ENCODE results near the gene MLYCD.

Gene MLYCD

DNA sequence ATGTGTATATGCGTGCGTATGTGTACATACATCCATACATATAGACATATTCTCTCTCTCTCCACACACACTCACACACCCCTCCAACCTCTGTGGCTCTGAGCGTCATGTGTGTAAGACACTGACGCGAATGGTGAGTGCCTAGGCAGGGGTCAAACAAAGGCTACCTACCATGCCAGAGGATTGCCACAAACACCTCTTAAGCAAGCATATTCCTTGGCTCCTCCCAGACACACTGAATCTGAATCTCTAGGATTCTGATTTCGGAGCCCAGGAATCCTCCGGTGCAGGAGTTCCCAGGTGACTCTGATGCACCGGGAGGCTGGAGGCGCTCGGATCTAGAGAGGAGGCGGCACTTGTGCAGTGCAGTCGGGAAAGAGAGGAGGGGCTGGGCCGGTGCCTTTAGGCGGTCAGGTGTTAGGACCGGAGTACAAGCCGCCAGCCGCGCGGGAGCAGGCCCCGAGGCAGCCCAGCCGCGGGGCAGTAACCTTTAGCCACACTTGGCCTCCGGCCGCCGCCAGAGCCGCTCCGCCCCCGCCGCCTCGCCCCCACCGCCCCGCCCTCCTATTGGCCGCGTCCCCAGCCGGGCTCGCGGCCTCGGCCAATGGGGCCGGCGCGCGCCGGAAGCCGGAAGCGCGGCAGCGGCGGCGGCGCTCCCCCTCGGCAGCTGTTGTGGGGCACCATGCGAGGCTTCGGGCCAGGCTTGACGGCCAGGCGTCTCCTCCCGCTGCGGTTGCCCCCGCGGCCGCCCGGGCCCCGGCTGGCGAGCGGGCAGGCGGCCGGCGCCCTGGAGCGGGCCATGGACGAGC, at the start of gene MLYCD:
Gene MLYCD, plus strand, starts transcription at position 653 of the 809 bp plus-strand sequence. Its CDS starts 30 bp downstream, at position 683.
- ChIA-PET POLR2A (ENCODE audit: low non-redundant PET) (no interaction called here), CTCF (no interaction called here)
- TF ChIP-seq, protein P1, sequence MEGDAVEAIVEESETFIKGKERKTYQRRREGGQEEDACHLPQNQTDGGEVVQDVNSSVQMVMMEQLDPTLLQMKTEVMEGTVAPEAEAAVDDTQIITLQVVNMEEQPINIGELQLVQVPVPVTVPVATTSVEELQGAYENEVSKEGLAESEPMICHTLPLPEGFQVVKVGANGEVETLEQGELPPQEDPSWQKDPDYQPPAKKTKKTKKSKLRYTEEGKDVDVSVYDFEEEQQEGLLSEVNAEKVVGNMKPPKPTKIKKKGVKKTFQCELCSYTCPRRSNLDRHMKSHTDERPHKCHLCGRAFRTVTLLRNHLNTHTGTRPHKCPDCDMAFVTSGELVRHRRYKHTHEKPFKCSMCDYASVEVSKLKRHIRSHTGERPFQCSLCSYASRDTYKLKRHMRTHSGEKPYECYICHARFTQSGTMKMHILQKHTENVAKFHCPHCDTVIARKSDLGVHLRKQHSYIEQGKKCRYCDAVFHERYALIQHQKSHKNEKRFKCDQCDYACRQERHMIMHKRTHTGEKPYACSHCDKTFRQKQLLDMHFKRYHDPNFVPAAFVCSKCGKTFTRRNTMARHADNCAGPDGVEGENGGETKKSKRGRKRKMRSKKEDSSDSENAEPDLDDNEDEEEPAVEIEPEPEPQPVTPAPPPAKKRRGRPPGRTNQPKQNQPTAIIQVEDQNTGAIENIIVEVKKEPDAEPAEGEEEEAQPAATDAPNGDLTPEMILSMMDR (conservative IDR thresholded peaks at IDR 0.05; ENCODE audit: low read depth) = no peak
- peak; percentile 90 for DNase-seq (ENCODE audit: low spot score)
- H3K27ac ChIP-seq = peak within 1 kb of the TSS; percentile 68

DNA sequence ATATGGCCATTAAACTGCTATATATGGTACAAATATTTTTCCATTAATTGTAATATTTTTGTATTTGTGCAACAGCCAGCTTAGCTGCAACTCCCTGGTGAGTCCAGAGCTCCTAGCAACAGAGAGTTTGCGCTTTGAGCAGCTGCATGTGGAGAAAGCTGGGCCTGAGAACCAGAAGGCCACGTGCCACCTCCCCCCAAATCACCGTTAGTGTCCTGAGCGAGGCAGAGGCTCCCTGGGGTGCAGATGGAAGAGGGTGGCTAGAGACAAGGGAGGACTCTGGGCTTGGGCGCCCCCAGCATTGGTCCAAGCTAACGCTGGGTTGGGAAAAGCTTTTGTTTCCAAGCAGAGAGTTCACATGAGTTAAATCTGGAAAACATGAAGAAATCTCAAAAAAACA, 49.5 kb upstream of the MLYCD start:
- TF ChIP-seq, protein P1 (conservative IDR thresholded peaks at IDR 0.05; ENCODE audit: low read depth) = no peak
- ChIA-PET POLR2A (ENCODE audit: low non-redundant PET) (no interaction called here), CTCF (no interaction called here)
- H3K27ac ChIP-seq = no peak overlapping the region
- DNase-seq (ENCODE audit: low spot score) = no peak

DNA sequence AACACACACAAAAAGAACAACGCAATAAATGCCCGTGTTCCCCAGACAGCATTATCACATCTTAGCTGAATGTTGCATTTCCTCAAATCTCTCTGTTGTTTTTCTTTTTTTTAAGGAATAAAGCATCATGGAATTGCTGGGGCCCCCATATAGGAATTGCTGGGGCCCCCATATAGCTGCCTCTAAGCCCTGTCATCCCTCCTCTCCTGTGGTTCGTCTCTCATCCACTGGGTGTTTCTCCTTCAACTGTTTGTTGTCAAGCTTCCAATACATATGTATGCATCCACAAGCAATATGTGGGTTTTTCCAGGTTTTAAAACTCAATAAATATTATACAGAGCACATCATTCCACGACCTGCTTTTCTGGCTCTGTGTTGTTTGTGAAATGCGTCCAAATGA, 48.0 kb upstream of the MLYCD start:
- CTCF ChIA-PET = interaction anchor here (0.6 kb wide), 1 partner anchor 433 kb away, joined by 4 read pairs; no protein-coding TSS in a partner anchor
- DNase-seq (ENCODE audit: low spot score) = no peak

DNA sequence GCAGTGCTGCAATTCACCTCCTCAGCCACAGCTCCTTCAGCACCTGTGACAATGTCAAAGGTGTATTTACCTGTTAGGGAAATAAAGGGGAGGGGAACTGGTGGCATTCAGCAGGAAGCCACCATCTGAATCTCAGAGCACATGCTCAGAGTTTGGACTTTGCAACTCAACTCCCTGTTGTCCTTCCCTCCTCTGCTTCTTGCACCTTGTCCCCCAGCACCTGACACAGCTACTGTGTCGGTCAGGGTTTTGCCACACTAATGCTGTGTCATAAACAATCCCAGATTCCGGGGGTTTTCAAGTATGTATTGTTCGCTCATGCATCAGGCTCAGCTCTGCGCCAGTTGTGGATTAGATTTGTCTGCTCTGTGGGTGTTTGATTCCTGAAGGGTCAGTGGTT, 47.4 kb upstream of the MLYCD start:
- POLR2A ChIA-PET (ENCODE audit: low non-redundant PET) = no interaction called here
- CTCF ChIA-PET = interaction anchor here (0.6 kb wide), 1 partner anchor 434 kb away, joined by 4 read pairs; no protein-coding TSS in a partner anchor
- TF ChIP-seq, protein P1 (conservative IDR thresholded peaks at IDR 0.05; ENCODE audit: low read depth) = no peak
- H3K27ac ChIP-seq = no peak overlapping the region
- DNase-seq (ENCODE audit: low spot score) = no peak

More for the DNA sequence above, 48.0 kb upstream of the MLYCD start:
- no peak overlapping the region for H3K27ac ChIP-seq
- POLR2A ChIA-PET (ENCODE audit: low non-redundant PET) = no interaction called here
- TF ChIP-seq, protein P1 (conservative IDR thresholded peaks at IDR 0.05; ENCODE audit: low read depth) = no peak

DNA sequence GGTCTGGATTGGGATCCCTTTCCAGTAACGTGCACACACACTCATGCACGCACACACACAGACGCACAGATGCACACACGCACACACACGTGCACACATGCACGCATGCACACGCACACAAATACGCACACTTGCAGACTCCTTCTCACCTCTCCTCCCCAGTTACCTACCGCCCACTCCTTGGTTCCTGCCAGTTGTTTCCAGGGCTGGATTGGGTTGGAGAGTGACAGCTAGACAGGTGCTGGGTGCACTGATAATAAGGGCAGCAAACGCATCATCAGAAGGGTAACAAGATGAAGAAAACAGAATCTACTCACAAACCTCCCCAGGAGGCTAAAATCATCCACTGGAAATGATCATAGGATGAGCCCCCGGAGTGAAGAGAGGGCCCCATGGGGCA, 46.1 kb upstream of the MLYCD start:
- H3K27ac ChIP-seq = no peak overlapping the region
- POLR2A ChIA-PET (ENCODE audit: low non-redundant PET) = no interaction called here
- CTCF ChIA-PET = no interaction called here
- DNase-seq (ENCODE audit: low spot score) = no peak
- TF ChIP-seq, protein P1 (conservative IDR thresholded peaks at IDR 0.05; ENCODE audit: low read depth) = no peak

DNA sequence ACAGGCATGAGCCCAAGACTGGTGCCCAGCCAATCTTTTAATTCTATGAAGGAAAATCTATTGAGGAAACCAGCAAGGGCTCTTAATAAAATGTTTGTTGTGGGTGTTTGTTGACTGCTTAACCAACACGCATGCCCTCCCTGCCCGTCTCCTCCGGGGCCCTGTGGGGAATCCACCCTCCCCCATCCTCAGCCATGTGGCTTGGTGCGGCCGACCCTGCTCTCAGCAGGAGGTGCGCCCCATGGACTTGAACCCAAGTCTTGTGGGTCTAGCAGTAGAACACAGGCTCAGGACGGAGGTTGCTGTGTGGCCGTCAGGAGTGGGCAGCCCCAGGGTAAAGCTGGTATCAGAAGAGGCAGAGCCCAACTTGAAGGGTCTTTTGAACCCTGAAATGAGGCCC, 45.1 kb upstream of the MLYCD start:
- H3K27ac ChIP-seq = no peak overlapping the region
- TF ChIP-seq, protein P1 (conservative IDR thresholded peaks at IDR 0.05; ENCODE audit: low read depth) = no peak
- ChIA-PET CTCF (no interaction called here), POLR2A (ENCODE audit: low non-redundant PET) (no interaction called here)
- no peak for DNase-seq (ENCODE audit: low spot score)

Measured in RWPE1 (cell line).